ENCODE measurements around the gene OCSTAMP.

The OCSTAMP gene

GRCh38 chr20:46551522-46552381, 1.3 kb upstream of the OCSTAMP start:
- DNase-seq, result no peak

GRCh38 chr20:46549188-46549972, 1.1 kb downstream of the OCSTAMP start:
- no peak for DNase-seq

DNA sequence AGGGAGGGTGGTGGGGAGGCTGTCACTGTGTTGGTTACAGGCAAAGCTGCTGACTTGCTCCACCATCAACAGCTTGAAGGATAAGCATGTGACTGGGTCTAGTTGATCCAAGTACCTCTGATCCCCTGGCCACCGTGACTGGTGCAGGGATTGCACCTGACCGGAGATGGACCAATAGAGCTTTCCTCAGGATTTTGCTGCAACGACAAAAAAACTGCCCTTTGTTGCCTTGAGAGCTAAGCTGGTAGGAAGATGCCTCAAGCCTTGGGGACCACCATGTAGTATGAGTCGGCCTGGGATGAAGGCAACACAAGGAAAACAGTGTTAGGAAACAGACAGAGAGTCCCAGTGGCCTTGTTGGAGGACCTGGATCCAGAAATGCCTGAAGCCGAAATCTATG, 1.8 kb downstream of the OCSTAMP start:
- no peak for DNase-seq

DNA sequence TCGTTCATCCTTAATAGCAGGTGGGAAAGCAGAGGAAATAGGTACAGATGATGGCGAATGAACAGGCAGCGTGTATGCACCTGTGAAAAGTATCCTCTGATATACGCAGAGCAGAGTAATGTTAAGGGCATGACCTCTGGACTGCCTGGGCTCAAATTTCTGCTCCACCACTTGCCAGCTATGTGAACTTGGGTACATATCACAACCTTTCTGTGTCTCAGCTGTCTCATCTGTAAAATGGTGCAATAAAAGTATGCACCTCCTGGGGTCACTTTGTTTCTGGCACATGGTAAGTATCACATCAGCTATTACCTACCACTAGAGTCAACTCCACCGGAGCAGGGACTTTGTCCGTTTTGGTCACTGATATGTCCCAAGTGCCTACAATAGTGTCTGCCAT, 2.5 kb downstream of the OCSTAMP start:
- no peak for DNase-seq

DNA sequence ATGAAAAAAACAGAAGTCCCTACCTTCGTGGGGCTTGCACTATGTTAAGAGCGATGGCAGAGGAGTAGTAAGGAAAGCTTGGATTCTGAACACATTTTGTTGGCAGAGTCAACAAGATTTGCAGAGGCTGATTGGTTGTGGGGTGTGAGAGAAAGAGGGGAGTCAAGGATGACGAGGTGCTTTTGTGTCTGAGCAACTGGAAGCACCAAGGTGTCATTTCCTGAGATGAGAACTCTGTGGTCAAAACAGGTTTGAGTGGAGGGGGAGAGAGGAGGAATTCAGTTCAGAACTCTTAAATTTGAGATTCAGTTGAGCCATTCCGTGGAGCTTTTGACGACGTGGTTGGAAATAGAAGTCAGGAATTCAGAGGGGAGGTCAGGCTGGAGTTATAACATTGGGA, 3.5 kb downstream of the OCSTAMP start:
- no peak for DNase-seq

DNA sequence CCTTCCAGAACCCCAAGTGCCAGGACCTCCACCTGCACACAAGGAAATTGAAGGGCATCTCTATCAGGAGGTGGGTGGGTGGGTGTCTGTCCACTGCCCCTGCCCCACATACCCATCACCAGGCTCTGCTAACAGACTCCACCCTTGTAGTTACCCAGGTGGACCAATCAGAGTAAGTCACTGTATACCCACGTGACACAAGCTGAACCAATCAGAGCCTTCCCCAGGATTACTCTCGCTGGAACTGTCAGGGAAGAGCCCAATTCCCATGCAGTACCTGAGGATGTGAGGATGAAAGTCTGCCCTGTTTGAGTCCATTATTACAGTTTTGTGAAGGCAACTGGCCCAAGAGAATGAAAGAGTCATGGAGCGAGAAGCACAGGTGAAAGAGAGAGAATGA, 4.2 kb downstream of the OCSTAMP start:
- DNase-seq, result no peak

DNA sequence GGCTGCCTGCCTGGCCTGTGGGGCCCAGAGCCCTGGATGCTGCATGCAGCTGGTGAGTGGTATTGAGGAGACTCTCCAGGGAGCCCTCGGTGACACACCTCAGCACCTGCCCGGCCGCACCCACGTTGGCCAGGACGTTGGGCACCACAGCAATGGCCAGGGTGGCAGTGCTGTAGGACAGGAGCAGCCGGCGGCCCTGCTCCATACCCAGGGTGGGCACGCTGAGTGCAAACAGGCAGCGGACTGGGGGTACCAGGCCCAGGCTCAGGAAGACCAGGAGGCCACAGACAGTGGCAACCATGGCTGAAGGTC, 4.7 kb downstream of the OCSTAMP start:
- DNase-seq, result no peak

DNA sequence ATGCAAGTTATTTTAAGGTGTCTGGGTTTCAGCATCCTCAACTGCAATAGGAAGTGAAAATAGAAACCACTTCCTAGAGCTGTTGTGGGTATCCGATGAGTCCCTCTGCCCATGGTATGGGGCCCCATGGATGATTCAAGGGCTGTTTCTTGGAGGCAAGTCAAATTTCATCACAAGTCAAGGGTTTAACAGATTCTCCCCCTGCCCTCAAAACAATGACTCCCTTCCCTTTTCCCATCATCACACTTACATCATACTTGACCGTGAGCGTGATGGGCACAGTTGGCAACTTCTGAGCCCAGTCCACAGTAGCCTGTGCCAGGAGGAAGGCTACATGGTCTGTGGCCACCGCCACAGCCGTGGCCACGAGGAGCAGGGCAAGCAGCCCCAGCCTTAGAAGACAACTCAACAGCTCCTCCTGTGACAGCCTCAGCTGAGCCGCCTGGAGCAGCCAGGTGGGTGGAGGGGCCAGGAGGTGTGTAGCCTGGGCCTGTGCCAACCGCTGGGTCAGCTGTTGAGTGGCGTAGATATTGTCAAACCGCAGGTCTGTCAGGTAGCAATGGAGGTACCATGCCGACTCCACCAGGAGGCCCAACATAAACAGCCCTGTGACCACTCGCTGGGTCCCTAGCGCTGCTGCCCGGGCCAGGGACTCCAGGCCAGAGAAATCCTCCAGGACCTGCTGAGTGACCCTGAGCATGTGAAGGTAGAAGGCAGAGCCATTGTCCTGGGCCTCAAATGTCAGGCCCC, 5.2 kb downstream of the OCSTAMP start:
- no peak for DNase-seq

- DNase-seq, result no peak
Observed at GRCh38 chr20:46544576-46544975, 5.9 kb downstream of the OCSTAMP start.

GRCh38 chr20:46543959-46544358, 6.5 kb downstream of the OCSTAMP start:
- no peak for DNase-seq

DNA sequence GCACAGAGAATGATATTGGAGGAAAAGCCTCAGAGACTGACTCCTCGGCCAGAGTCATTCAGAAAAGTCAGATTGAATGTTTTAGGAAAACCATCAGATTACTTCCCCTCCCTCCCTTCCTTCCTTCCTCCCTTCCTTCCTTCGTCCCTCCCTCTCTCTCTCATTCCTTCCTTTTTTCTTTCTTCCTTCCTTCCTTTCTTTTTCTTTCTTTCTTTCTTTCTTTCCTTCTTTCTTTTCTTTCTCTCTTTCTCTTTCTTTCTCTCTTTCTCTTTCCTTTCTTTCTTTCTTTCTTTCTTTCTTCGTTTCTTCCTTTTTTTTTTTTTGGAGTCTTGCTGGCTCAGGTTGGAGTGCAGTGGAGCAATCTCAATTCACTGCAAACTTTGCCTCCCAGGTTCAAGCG, 7.4 kb downstream of the OCSTAMP start:
- DNase-seq, result no peak

- peak; percentile 9 for DNase-seq
Observed at GRCh38 chr20:46541229-46541935, 9.1 kb downstream of the OCSTAMP start.

DNA sequence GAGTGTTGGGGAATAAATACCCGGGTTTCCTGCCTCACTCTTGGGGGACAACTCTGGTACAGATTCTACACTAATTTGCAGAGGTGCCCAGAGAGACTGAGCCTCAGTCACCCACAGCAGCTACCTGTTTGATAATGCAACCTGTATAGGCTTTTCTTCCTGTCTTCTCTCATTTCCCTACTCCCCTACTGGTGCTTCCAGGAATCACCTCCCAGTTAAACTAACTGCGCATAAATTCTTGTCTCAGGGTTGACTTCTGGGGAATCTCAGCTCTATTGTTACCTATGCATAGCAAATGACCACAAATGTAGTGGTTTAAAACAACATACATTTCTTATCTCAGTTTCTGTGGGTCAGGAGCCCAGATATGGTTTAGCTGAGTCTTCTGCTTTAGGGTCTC, 11.3 kb downstream of the OCSTAMP start:
- no peak for DNase-seq

DNA sequence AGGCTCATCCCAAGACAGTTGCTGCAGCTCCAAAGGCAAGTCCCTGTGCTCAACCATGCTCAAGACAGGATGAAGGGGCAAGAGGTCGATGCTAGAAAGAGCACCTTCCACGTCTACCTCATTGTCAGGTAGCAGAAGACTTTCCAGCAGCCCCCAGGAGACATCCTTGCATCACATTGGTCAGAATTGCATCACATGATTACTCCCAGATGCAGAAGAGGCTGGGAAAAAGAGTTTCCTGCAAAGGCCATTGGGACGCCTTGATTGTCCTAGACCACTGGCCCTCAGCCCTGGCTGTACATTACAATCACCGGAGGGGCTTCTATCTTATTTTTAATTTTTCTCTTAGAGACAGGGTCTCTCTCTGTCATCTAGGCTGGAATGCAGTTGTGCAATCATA, 19.8 kb downstream of the OCSTAMP start:
- no peak for DNase-seq

GRCh38 chr20:46523696-46524328, 26.6 kb downstream of the OCSTAMP start:
- no peak for DNase-seq

DNA sequence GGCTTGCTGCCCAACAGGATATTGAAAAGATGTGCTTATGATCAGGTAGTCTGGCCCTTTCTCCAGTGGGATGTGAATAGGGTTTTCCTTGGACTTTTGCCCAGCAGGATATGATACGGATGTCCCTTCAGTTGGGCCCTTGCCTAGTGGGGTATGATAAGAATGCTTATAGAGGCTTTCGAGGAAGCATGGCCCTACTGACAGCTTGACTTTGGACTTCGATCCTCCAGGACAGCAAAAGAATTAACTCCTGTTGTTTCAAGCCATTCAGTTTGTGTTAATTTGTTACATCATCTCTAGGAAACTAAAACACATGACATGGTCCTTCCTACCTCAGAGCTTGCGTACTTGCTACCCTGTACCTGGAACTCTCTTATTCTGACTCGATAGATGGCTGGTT, 27.3 kb downstream of the OCSTAMP start:
- DNase-seq, result no peak

- peak; percentile 50 for DNase-seq
Observed at GRCh38 chr20:46520976-46521579, 29.4 kb downstream of the OCSTAMP start.

DNA sequence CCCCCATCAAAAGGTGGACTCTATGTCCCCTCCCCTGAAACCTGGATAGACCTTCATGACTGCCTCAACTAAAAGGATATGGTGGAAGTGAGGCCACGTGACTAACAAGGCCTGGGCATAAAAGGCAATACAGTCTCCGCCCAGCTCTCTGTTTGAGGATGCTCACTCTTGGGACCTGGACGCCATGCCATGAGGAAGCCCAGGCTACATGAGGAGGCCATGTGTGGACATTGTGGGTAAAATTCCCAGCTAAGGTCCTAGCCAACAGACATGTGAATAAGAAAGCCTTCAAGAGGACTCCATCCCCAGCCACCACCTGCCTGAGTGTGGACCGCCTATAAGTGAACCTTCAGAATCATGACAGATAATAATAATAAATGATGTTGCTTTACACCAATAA, 29.9 kb downstream of the OCSTAMP start:
- DNase-seq, result no peak

- DNase-seq, result no peak
Observed at GRCh38 chr20:46519471-46520068, 30.9 kb downstream of the OCSTAMP start.

DNA sequence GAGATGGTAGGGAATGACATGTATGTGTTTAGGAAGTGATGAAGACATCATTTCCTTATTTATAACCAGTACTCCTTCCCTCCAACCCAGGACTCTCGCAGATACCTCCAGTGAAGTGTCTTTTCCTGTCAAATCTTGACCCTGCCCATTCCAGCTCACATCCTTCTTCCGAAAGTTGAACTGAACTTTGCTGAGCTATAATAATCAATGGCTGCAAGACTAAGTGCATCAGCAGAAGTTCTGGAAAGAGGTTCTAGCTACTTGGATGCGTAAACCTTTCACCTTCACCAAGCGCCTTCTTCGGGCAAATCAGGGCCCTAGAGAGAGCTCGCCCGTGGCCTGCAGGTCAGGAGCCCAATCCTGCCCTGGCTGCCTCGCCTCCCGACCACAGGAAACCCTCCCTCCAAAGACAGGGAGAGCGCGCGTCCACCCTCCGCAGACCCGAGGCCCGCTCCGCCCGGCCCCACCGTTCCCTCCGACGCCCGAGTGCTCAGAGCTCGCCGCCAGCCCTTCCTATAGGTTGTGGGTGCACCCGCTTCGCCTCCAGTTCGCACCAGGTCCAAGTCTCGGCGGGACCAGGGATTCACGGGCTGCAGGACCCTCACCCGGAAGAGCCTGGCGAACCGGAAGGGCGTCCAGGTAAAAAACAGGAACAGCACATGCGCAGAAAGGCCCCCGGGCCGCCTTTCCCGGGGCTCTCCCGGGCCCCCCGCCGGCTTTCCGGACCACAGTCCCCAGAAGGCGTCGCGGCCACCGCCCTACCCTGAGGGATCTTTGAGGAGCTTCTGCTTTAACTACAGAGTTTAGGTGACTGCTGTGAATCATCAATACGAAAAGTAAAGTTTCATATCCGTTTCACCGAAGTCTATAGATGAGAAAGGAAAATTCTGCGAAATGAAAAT, 37.3 kb downstream of the OCSTAMP start, which contains the start of gene ZNF334:
Gene ZNF334 (minus strand): TSS at position 617 of the 902 bp plus-strand sequence. CDS start 1,457 bp downstream, outside the sequence.
- peak; percentile 94 for DNase-seq
